Dendritic cell treated with granulocyte-macrophage colony-stimulating factor and Interleukin-4, amounts not matched to agents 40 ng/mL and 50 ng/mL, for 4 days (primary cell): Measurements from ENCODE around the gene PPP1R9A.
"Not testable (repeated sequence)": the region's sequence is repeated elsewhere in the genome, so short reads cannot be mapped to it uniquely, and the experiment has no call there.

Experiments
- H3K27ac Mint-ChIP-seq: one replicate; pipeline ENCODE4 v1.8.0; 2022; ENCODE audit warnings: mild to moderate bottlenecking, mixed read lengths
- H3K27me3 Mint-ChIP-seq: one replicate; pipeline ENCODE4 v1.8.0; 2022; ENCODE audit warnings: mild to moderate bottlenecking, mixed read lengths
- H3K36me3 Mint-ChIP-seq: one replicate; pipeline ENCODE4 v1.8.0; 2022; ENCODE audit warnings: low read depth, mixed read lengths
- H3K4me1 Mint-ChIP-seq: one replicate; pipeline ENCODE4 v1.8.0; 2022; ENCODE audit warnings: low read depth, mixed read lengths
- H3K4me3 Mint-ChIP-seq: one replicate; pipeline ENCODE4 v1.8.0; 2022; ENCODE audit warnings: mild to moderate bottlenecking, moderate library complexity, mixed read lengths
- H3K9me3 Mint-ChIP-seq: one replicate; pipeline ENCODE4 v1.8.0; 2022; ENCODE audit warnings: mixed read lengths
- intact Hi-C: fragments of 100-400 bp; cut with micrococcal nuclease; formaldehyde crosslinking; loops from one replicate; pipeline ENCODE4 v1.15.0; 2022

The PPP1R9A gene

GRCh38 chr7:94975336-94975735, 67.9 kb downstream of the PPP1R9A start:
- Mint-ChIP-seq H3K27ac (no peak overlapping the region), H3K4me3 (no peak overlapping the region), H3K4me1 (no peaks in the 10 kb centered on the region), H3K36me3 (no peaks in the 10 kb centered on the region), H3K9me3 (no peaks in the 10 kb centered on the region), H3K27me3 (no peaks in the 10 kb centered on the region)
- intact Hi-C loops, result no loop called here

- Mint-ChIP-seq H3K4me1 (no peaks in the 10 kb centered on the region), H3K27me3 (no peaks in the 10 kb centered on the region), H3K27ac (no peak overlapping the region), H3K36me3 (no peaks in the 10 kb centered on the region), H3K4me3 (no peak overlapping the region), H3K9me3 (no peaks in the 10 kb centered on the region)
- intact Hi-C loops, result no loop called here
These were observed 73.2 kb downstream of the PPP1R9A start for GRCh38 chr7:94980418-94981142.

GRCh38 chr7:94995921-94996320, 88.5 kb downstream of the PPP1R9A start:
- intact Hi-C loops, result no loop called here
- Mint-ChIP-seq H3K36me3 (no peaks in the 10 kb centered on the region), H3K4me3 (no peak overlapping the region), H3K9me3 (no peaks in the 10 kb centered on the region), H3K27me3 (no peaks in the 10 kb centered on the region), H3K4me1 (no peaks in the 10 kb centered on the region), H3K27ac (no peak overlapping the region)

- no peak overlapping the region for H3K27ac Mint-ChIP-seq
- no peaks in the 10 kb centered on the region for H3K9me3 Mint-ChIP-seq
- no peaks in the 10 kb centered on the region for H3K27me3 Mint-ChIP-seq
- no peaks in the 10 kb centered on the region for H3K4me1 Mint-ChIP-seq
- H3K36me3 Mint-ChIP-seq, result no peaks in the 10 kb centered on the region
- no peak overlapping the region for H3K4me3 Mint-ChIP-seq
- intact Hi-C loops, result no loop called here
These were observed 89.0 kb downstream of the PPP1R9A start for GRCh38 chr7:94996369-94996768.

GRCh38 chr7:94997547-94997946, 90.2 kb downstream of the PPP1R9A start:
- Mint-ChIP-seq H3K27me3 (no peaks in the 10 kb centered on the region), H3K36me3 (no peaks in the 10 kb centered on the region), H3K9me3 (no peaks in the 10 kb centered on the region), H3K4me1 (no peaks in the 10 kb centered on the region), H3K27ac (no peak overlapping the region), H3K4me3 (no peak overlapping the region)
- intact Hi-C loops, result no loop called here

- no peaks in the 10 kb centered on the region for H3K27me3 Mint-ChIP-seq
- intact Hi-C loops, result no loop called here
- H3K4me3 Mint-ChIP-seq, result no peak overlapping the region
- H3K36me3 Mint-ChIP-seq, result no peaks in the 10 kb centered on the region
- H3K27ac Mint-ChIP-seq, result no peak overlapping the region
- no peaks in the 10 kb centered on the region for H3K4me1 Mint-ChIP-seq
- H3K9me3 Mint-ChIP-seq, result no peaks in the 10 kb centered on the region
These were observed 91.1 kb downstream of the PPP1R9A start for GRCh38 chr7:94998266-94999068.

GRCh38 chr7:94999069-94999351, 91.6 kb downstream of the PPP1R9A start:
- Mint-ChIP-seq H3K4me1 (no peaks in the 10 kb centered on the region), H3K36me3 (no peaks in the 10 kb centered on the region), H3K27ac (no peak overlapping the region), H3K9me3 (no peaks in the 10 kb centered on the region), H3K4me3 (no peak overlapping the region), H3K27me3 (no peaks in the 10 kb centered on the region)
- intact Hi-C loops, result no loop called here

- H3K4me1 Mint-ChIP-seq, H3K27ac Mint-ChIP-seq, H3K9me3 Mint-ChIP-seq, H3K36me3 Mint-ChIP-seq, H3K27me3 Mint-ChIP-seq, H3K4me3 Mint-ChIP-seq, intact Hi-C loops: not testable (repeated sequence)
These were observed 92.2 kb downstream of the PPP1R9A start for GRCh38 chr7:94999601-95000000.

GRCh38 chr7:95001258-95001657, 93.9 kb downstream of the PPP1R9A start:
- Mint-ChIP-seq H3K36me3 (no peaks in the 10 kb centered on the region), H3K9me3 (no peaks in the 10 kb centered on the region), H3K27me3 (no peaks in the 10 kb centered on the region), H3K4me3 (no peak overlapping the region), H3K4me1 (no peaks in the 10 kb centered on the region), H3K27ac (no peak overlapping the region)
- intact Hi-C loops, result no loop called here

- intact Hi-C loops, result no loop called here
- Mint-ChIP-seq H3K27me3 (no peaks in the 10 kb centered on the region), H3K9me3 (no peaks in the 10 kb centered on the region), H3K27ac (no peak overlapping the region), H3K4me3 (no peak overlapping the region), H3K4me1 (no peaks in the 10 kb centered on the region), H3K36me3 (no peaks in the 10 kb centered on the region)
These were observed 94.6 kb downstream of the PPP1R9A start for GRCh38 chr7:95001815-95002561.

GRCh38 chr7:95002775-95003174, 95.4 kb downstream of the PPP1R9A start:
- no peaks in the 10 kb centered on the region for H3K4me1 Mint-ChIP-seq
- H3K36me3 Mint-ChIP-seq, result no peaks in the 10 kb centered on the region
- H3K9me3 Mint-ChIP-seq, result no peaks in the 10 kb centered on the region
- no peak overlapping the region for H3K27ac Mint-ChIP-seq
- no peak overlapping the region for H3K4me3 Mint-ChIP-seq
- H3K27me3 Mint-ChIP-seq, result no peaks in the 10 kb centered on the region
- intact Hi-C loops, result no loop called here

- no peaks in the 10 kb centered on the region for H3K27me3 Mint-ChIP-seq
- H3K9me3 Mint-ChIP-seq, result no peaks in the 10 kb centered on the region
- no peaks in the 10 kb centered on the region for H3K4me1 Mint-ChIP-seq
- no peak overlapping the region for H3K4me3 Mint-ChIP-seq
- intact Hi-C loops, result no loop called here
- H3K27ac Mint-ChIP-seq, result no peak overlapping the region
- no peaks in the 10 kb centered on the region for H3K36me3 Mint-ChIP-seq
These were observed 97.3 kb downstream of the PPP1R9A start for GRCh38 chr7:95004618-95005247.

GRCh38 chr7:95006010-95006409, 98.6 kb downstream of the PPP1R9A start:
- no peak overlapping the region for H3K27ac Mint-ChIP-seq
- H3K4me3 Mint-ChIP-seq, result no peak overlapping the region
- no peaks in the 10 kb centered on the region for H3K36me3 Mint-ChIP-seq
- no peaks in the 10 kb centered on the region for H3K4me1 Mint-ChIP-seq
- intact Hi-C loops, result no loop called here
- no peaks in the 10 kb centered on the region for H3K9me3 Mint-ChIP-seq
- no peaks in the 10 kb centered on the region for H3K27me3 Mint-ChIP-seq

GRCh38 chr7:95008773-95009172, 101.4 kb downstream of the PPP1R9A start:
- H3K36me3 Mint-ChIP-seq, result not testable (repeated sequence)

More at GRCh38 chr7:95008773-95009172, 101.4 kb downstream of the PPP1R9A start:
- H3K27me3 Mint-ChIP-seq, H3K9me3 Mint-ChIP-seq, H3K4me3 Mint-ChIP-seq, H3K4me1 Mint-ChIP-seq, H3K27ac Mint-ChIP-seq, intact Hi-C loops: not testable (repeated sequence)
